ENCODE measurements around the gene ZFHX3. TPM values are rescaled to one million over a fixed set of nuclear protein-coding genes. Genes with fewer than 3 reads are reported as not detected.

The ZFHX3 gene
- total and polyA plus RNA-seq, 10 of the 15 experiments (the other 5 are each of a cell fraction or from before 2014, with no cell fraction given) = 0.68 to 8.6 (median 2.0) TPM

DNA sequence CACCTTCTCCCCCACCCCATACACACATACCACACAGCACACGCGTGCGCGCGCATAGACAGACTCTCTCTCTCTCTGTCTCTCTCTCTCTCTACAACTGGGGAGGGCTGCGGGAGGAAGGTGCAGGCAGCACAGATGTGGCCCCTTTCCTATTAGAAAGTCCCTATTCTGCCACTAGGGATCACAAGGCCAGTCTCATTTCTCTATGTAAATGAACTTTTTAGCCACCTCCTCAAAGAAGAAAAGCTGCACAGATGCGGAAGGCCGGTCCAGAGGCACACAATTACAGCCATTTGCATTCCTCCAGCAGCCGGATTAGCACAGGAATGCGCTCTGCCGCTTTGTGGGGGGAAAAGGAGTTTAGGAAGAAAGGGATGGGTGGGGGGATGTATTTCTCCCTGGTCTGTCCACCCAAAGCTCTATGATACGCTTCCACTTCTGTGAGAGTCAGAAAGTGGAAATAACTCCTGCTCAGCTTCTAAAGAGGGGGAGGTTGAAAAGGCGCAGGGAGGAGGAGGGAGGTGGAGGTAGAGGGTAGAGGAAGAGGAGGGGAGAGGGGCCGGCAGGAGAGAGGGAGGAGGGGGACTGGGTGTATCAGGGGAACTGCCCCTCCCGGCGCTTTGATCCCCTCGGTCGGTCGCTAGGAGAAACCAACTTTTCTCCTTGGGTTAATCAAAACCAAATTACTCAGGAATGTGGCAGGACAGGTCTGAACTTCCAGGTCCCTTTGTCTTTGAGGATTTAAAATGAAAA lies 11.7 kb downstream of the ZFHX3 start (continued):
- TF ChIP-seq, protein P1, sequence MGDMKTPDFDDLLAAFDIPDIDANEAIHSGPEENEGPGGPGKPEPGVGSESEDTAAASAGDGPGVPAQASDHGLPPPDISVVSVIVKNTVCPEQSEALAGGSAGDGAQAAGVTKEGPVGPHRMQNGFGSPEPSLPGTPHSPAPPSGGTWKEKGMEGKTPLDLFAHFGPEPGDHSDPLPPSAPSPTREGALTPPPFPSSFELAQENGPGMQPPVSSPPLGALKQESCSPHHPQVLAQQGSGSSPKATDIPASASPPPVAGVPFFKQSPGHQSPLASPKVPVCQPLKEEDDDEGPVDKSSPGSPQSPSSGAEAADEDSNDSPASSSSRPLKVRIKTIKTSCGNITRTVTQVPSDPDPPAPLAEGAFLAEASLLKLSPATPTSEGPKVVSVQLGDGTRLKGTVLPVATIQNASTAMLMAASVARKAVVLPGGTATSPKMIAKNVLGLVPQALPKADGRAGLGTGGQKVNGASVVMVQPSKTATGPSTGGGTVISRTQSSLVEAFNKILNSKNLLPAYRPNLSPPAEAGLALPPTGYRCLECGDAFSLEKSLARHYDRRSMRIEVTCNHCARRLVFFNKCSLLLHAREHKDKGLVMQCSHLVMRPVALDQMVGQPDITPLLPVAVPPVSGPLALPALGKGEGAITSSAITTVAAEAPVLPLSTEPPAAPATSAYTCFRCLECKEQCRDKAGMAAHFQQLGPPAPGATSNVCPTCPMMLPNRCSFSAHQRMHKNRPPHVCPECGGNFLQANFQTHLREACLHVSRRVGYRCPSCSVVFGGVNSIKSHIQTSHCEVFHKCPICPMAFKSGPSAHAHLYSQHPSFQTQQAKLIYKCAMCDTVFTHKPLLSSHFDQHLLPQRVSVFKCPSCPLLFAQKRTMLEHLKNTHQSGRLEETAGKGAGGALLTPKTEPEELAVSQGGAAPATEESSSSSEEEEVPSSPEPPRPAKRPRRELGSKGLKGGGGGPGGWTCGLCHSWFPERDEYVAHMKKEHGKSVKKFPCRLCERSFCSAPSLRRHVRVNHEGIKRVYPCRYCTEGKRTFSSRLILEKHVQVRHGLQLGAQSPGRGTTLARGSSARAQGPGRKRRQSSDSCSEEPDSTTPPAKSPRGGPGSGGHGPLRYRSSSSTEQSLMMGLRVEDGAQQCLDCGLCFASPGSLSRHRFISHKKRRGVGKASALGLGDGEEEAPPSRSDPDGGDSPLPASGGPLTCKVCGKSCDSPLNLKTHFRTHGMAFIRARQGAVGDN (IDR thresholded peaks at IDR 0.05) = peak; percentile 40; the same call in 1 of the 2 replicates
- TF ChIP-seq RAD51 (IDR thresholded peaks at IDR 0.05) (0 out of 2 replicates have a peak, but pooled peaks have one; percentile 30), CEBPB (IDR thresholded peaks at IDR 0.05; ENCODE audit: borderline replicate concordance in 1 of 2, low read depth in 2 of 2, low read length in 2 of 2) (no peak), TCF12 (IDR thresholded peaks at IDR 0.05; ENCODE audit: low read depth, low read length) (peak; percentile 52; the same call in 1 of the 2 replicates), RAD21 (IDR thresholded peaks at IDR 0.05; ENCODE audit: insufficient read depth, low read depth, low read length) (0 out of 2 replicates have a peak, but pooled peaks have one; percentile 14), JUND (IDR thresholded peaks at IDR 0.05; ENCODE audit: low read depth, low read length) (no peak), ASH2L (IDR thresholded peaks at IDR 0.05; ENCODE audit: borderline replicate concordance, low read depth) (no peak), MTA2 (IDR thresholded peaks at IDR 0.05; ENCODE audit: low read depth) (peak; percentile 41; the same call in 1 of the 2 replicates), NFIC (IDR thresholded peaks at IDR 0.05; ENCODE audit: low read depth, low read length) (peak; percentile 37), MEF2B (IDR thresholded peaks at IDR 0.05; ENCODE audit: partially characterized antibody, poor library complexity, severe bottlenecking) (peak; percentile 54), PAX5 (IDR thresholded peaks at IDR 0.05; ENCODE audit: borderline replicate concordance, low read depth, low read length) (0 out of 2 replicates have a peak, but pooled peaks have one; percentile 28), IKZF2 (IDR thresholded peaks at IDR 0.05) (peak; percentile 78 to 82), DPF2 (IDR thresholded peaks at IDR 0.05) (peak; percentile 19; the same call in 1 of the 2 replicates), BHLHE40 (IDR thresholded peaks at IDR 0.05; ENCODE audit: borderline replicate concordance in 1 of 2, low read depth in 2 of 2, low read length in 1 of 2) (peak; percentile 11 to 77; a peak in 2 of 4 replicates)
- TF ChIP-seq, protein P2, sequence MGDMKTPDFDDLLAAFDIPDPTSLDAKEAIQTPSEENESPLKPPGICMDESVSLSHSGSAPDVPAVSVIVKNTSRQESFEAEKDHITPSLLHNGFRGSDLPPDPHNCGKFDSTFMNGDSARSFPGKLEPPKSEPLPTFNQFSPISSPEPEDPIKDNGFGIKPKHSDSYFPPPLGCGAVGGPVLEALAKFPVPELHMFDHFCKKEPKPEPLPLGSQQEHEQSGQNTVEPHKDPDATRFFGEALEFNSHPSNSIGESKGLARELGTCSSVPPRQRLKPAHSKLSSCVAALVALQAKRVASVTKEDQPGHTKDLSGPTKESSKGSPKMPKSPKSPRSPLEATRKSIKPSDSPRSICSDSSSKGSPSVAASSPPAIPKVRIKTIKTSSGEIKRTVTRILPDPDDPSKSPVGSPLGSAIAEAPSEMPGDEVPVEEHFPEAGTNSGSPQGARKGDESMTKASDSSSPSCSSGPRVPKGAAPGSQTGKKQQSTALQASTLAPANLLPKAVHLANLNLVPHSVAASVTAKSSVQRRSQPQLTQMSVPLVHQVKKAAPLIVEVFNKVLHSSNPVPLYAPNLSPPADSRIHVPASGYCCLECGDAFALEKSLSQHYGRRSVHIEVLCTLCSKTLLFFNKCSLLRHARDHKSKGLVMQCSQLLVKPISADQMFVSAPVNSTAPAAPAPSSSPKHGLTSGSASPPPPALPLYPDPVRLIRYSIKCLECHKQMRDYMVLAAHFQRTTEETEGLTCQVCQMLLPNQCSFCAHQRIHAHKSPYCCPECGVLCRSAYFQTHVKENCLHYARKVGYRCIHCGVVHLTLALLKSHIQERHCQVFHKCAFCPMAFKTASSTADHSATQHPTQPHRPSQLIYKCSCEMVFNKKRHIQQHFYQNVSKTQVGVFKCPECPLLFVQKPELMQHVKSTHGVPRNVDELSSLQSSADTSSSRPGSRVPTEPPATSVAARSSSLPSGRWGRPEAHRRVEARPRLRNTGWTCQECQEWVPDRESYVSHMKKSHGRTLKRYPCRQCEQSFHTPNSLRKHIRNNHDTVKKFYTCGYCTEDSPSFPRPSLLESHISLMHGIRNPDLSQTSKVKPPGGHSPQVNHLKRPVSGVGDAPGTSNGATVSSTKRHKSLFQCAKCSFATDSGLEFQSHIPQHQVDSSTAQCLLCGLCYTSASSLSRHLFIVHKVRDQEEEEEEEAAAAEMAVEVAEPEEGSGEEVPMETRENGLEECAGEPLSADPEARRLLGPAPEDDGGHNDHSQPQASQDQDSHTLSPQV (IDR thresholded peaks at IDR 0.05) = no peak
- TF ChIP-seq, protein P3, sequence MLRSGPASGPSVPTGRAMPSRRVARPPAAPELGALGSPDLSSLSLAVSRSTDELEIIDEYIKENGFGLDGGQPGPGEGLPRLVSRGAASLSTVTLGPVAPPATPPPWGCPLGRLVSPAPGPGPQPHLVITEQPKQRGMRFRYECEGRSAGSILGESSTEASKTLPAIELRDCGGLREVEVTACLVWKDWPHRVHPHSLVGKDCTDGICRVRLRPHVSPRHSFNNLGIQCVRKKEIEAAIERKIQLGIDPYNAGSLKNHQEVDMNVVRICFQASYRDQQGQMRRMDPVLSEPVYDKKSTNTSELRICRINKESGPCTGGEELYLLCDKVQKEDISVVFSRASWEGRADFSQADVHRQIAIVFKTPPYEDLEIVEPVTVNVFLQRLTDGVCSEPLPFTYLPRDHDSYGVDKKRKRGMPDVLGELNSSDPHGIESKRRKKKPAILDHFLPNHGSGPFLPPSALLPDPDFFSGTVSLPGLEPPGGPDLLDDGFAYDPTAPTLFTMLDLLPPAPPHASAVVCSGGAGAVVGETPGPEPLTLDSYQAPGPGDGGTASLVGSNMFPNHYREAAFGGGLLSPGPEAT (IDR thresholded peaks at IDR 0.05; ENCODE audit: low read depth) = peak; percentile 88
